ENCODE results near the gene MYO5B.

The MYO5B gene

GRCh38 chr18:50143886-50144285 lies 51.1 kb downstream of the MYO5B start:
- no peak for DNase-seq

- no peak for DNase-seq
Measured at GRCh38 chr18:50143294-50143693, 51.7 kb downstream of the MYO5B start.

- DNase-seq: no peak
Measured at GRCh38 chr18:50142441-50143120, 52.4 kb downstream of the MYO5B start.

GRCh38 chr18:50138181-50139064 lies 56.5 kb downstream of the MYO5B start:
- no peak for DNase-seq

- no peak for DNase-seq
Measured at GRCh38 chr18:50135903-50136302, 59.0 kb downstream of the MYO5B start.

GRCh38 chr18:50133526-50133925 lies 61.4 kb downstream of the MYO5B start:
- DNase-seq: no peak

GRCh38 chr18:50131591-50131990 lies 63.4 kb downstream of the MYO5B start:
- DNase-seq: no peak

- no peak for DNase-seq
Measured at GRCh38 chr18:50128506-50129271, 66.3 kb downstream of the MYO5B start.

GRCh38 chr18:50127516-50128210 lies 67.3 kb downstream of the MYO5B start:
- DNase-seq: no peak

- no peak for DNase-seq
Measured at GRCh38 chr18:50126471-50126870, 68.5 kb downstream of the MYO5B start.

GRCh38 chr18:50125456-50125855 lies 69.5 kb downstream of the MYO5B start:
- peak; percentile 3 for DNase-seq

- DNase-seq: no peak
Measured at GRCh38 chr18:50119296-50119695, 75.7 kb downstream of the MYO5B start.

- DNase-seq: no peak
Measured at GRCh38 chr18:50117863-50118262, 77.1 kb downstream of the MYO5B start.

- no peak for DNase-seq
Measured at GRCh38 chr18:50115095-50115494, 79.9 kb downstream of the MYO5B start.

- DNase-seq: no peak
Measured at GRCh38 chr18:50114448-50114847, 80.5 kb downstream of the MYO5B start.

GRCh38 chr18:50113726-50114125 lies 81.2 kb downstream of the MYO5B start:
- DNase-seq: no peak

- DNase-seq: peak; percentile 8
Measured at GRCh38 chr18:50111398-50111797, 83.5 kb downstream of the MYO5B start.

GRCh38 chr18:50107468-50107977 lies 87.4 kb downstream of the MYO5B start:
- no peak for DNase-seq

- no peak for DNase-seq
Measured at GRCh38 chr18:50105027-50105426, 89.9 kb downstream of the MYO5B start.

GRCh38 chr18:50104421-50104820 lies 90.5 kb downstream of the MYO5B start:
- no peak for DNase-seq

- no peak for DNase-seq
Measured at GRCh38 chr18:50099725-50100407, 95.1 kb downstream of the MYO5B start.

GRCh38 chr18:50097702-50098101 lies 97.2 kb downstream of the MYO5B start:
- no peak for DNase-seq

Measured in OCI-M1 (cell line).